Suprapubic skin (tissue), 4 donors: Measurements from ENCODE around the gene ELK1.

ENCODE experiments used
- CTCF ChIP-seq, 2 donors: fragments of 200-600 bp in 1 of 2; fragments of 450-650 bp in 1 of 2; sonication (generic) in 1 of 2; IDR thresholded peaks; one replicate each; pipeline ENCODE4 v1.5.1; 2016 to 2019; ENCODE audit warnings: antibody characterized with exemption in 2 of 2, mild to moderate bottlenecking in 1 of 2, moderate library complexity in 1 of 2
- EP300 ChIP-seq: sonication (generic); formaldehyde crosslinking; IDR thresholded peaks from one replicate; pipeline ENCODE4 v1.6.1; 2017; ENCODE audit warnings: antibody characterized with exemption
- POLR2A ChIP-seq, 2 donors: fragments of 450-650 bp; IDR thresholded peaks; one replicate each; pipeline ENCODE4 v1.6.1; 2017; ENCODE audit warnings: antibody characterized with exemption in 2 of 2, mild to moderate bottlenecking in 2 of 2, moderate library complexity in 2 of 2
- POLR2AphosphoS5 ChIP-seq, 3 donors: sonication (generic); formaldehyde crosslinking; IDR thresholded peaks; one replicate each; pipeline ENCODE4 v1.6.1; 2017; ENCODE audit warnings: antibody characterized with exemption in 3 of 3

- TF ChIP-seq POLR2A (IDR thresholded peaks at IDR 0.05) (no peak), CTCF (IDR thresholded peaks at IDR 0.05) (no peak), POLR2AphosphoS5 (IDR thresholded peaks at IDR 0.05) (no peak), EP300 (no peak)
Observed at GRCh38 chrX:47587091-47587891, 63.1 kb downstream of the ELK1 start.
